Measurements from ENCODE around the gene C1QTNF2. TPM values are rescaled to one million over a fixed set of nuclear protein-coding genes. Genes with fewer than 3 reads are reported as not detected.

The C1QTNF2 gene
- total and polyA plus RNA-seq, 10 of the 15 experiments (the other 5 are each of a cell fraction or from before 2014, with no cell fraction given) = not detected

- ATAC-seq = no peak
- 54% methylated on average over 4 of the region's 4 CpGs for WGBS (ENCODE audit: insufficient coverage, insufficient replicate concordance, low lambda C conversion rate, missing lambda C conversion rate)
- ChIA-PET SMC1A (ENCODE audit: uncharacterized antibody, unreplicated experiment) (interaction anchor here (0.7 kb wide), 2 partner anchors 17 to 48 kb away, joined by 3 read pairs; no protein-coding TSS in a partner anchor), CTCF (no interaction called here), POLR2A (no interaction called here), RAD21 (ENCODE audit: unreplicated experiment) (no interaction called here)
- H3K27me3 ChIP-seq (replicated peaks in 1 of 2; ENCODE audit: control insufficient read depth in 2 of 2, insufficient read depth in 2 of 2, low read length in 1 of 2) = peaks cover 9 to 16% of the 10 kb centered on the region in 2 experiments
- H2AFZ ChIP-seq (ENCODE audit: control insufficient read depth, low read depth, low read length) = no peak overlapping the region
- H4K20me1 ChIP-seq (ENCODE audit: control insufficient read depth, insufficient read depth) = no peaks in the 10 kb centered on the region
- H3K4me1 ChIP-seq (ENCODE audit: control insufficient read depth, insufficient read depth, low read length) = no peaks in the 10 kb centered on the region
- in situ Hi-C loops (cut with MboI) = no loop called here
- H3K4me3 ChIP-seq = no peak overlapping the region
- intact Hi-C loops (cut with micrococcal nuclease; ENCODE audit: unreplicated experiment) = no loop called here
- H3K9ac ChIP-seq (ENCODE audit: control insufficient read depth, insufficient read depth, low read length) = no peak overlapping the region
- no peak overlapping the region for H3K4me2 ChIP-seq (ENCODE audit: control insufficient read depth, insufficient read depth)
- H3K27ac ChIP-seq (ENCODE audit: control insufficient read depth, insufficient read depth) = no peak overlapping the region
- H3K36me3 ChIP-seq (ENCODE audit: control insufficient read depth in 2 of 2, insufficient read depth in 2 of 2, low read length in 1 of 2) = no peaks in the 10 kb centered on the region
- FAIRE-seq = no peak
- BruUV-seq (replicated peaks) = no TSS peak
- no peaks in the 10 kb centered on the region for H3K9me3 ChIP-seq (replicated peaks; ENCODE audit: control insufficient read depth, insufficient read depth, low read length)
- no peak for DNase-seq (ENCODE audit: low read depth, low spot score)
- TF ChIP-seq CUX1 (IDR thresholded peaks at IDR 0.05; ENCODE audit: insufficient replicate concordance, low read depth, low read length) (no peak), PML (IDR thresholded peaks at IDR 0.05; ENCODE audit: low read length) (no peak), KAT2A (conservative IDR thresholded peaks at IDR 0.05; ENCODE audit: control insufficient read depth, low read depth, low read length) (no peak), NR2C1 (IDR thresholded peaks at IDR 0.05) (no peak), BMI1 (IDR thresholded peaks at IDR 0.05; ENCODE audit: borderline replicate concordance) (no peak), CBX5 (IDR thresholded peaks at IDR 0.05; ENCODE audit: low read depth) (no peak), RAD51 (IDR thresholded peaks at IDR 0.05) (no peak), TCF7 (IDR thresholded peaks at IDR 0.05; ENCODE audit: borderline replicate concordance) (no peak), SIN3A (IDR thresholded peaks at IDR 0.05; ENCODE audit: low read depth, low read length) (no peak), SMARCA5 (IDR thresholded peaks at IDR 0.05) (no peak), NFXL1 (IDR thresholded peaks at IDR 0.05; ENCODE audit: borderline replicate concordance) (no peak), ZBTB4 (CRISPR knock-in tag; IDR thresholded peaks at IDR 0.05) (no peak), POLR2AphosphoS5 (IDR thresholded peaks at IDR 0.05; ENCODE audit: low read length) (no peak), FOXK2 (IDR thresholded peaks at IDR 0.05) (no peak), USF2 (IDR thresholded peaks at IDR 0.05; ENCODE audit: borderline replicate concordance, low read depth, low read length) (no peak), PAX5 (IDR thresholded peaks at IDR 0.05; ENCODE audit: borderline replicate concordance, low read depth, low read length) (no peak), ZNF217 (IDR thresholded peaks at IDR 0.05) (no peak)
- H3K79me2 ChIP-seq (ENCODE audit: control insufficient read depth, insufficient read depth, low read length) = no peaks in the 10 kb centered on the region
Observed at GRCh38 chr5:160310552-160311295, 59.7 kb downstream of the C1QTNF2 start.

All from GM12878 (cell line).